GM12891 (cell line): ENCODE data around the gene ERN1.

ENCODE experiments used
- POLR2A ChIP-seq: IDR thresholded peaks from 2 replicates; pipeline ENCODE4 v1.6.1; 2011; ENCODE audit warnings: low read depth, low read length, control low read depth
- POLR2AphosphoS5 ChIP-seq: IDR thresholded peaks from 2 replicates; pipeline ENCODE4 v1.6.1; 2011; ENCODE audit warnings: low read depth, low read length, control low read depth
- POU2F2 ChIP-seq: IDR thresholded peaks from 2 replicates; pipeline ENCODE4 v1.6.1; 2011; ENCODE audit warnings: low read depth, mild to moderate bottlenecking, control low read depth, low read length, moderate library complexity
- SPI1 ChIP-seq: IDR thresholded peaks from 2 replicates; pipeline ENCODE4 v1.6.1; 2011; ENCODE audit warnings: low read depth, low read length, control low read depth
- TAF1 ChIP-seq: IDR thresholded peaks from 2 replicates; pipeline ENCODE4 v1.6.1; 2011; ENCODE audit warnings: low read depth, low read length, control low read depth

GRCh38 chr17:64015447-64015846, 114.5 kb downstream of the ERN1 start:
- TF ChIP-seq POLR2A (no peak), SPI1 (no peak), POLR2AphosphoS5 (no peak), TAF1 (no peak), POU2F2 (no peak)
